GM21825 (cell line): Measurements from ENCODE around the gene MYCBP2.
"Not testable (repeated sequence)": the region's sequence is repeated elsewhere in the genome, so short reads cannot be mapped to it uniquely, and the experiment has no call there.

Experiments used
- ATAC-seq: cut with Tn5 transposase; IDR thresholded peaks from one replicate; pipeline ENCODE4 v1.9.1; 2021; ENCODE audit warnings: mild to moderate bottlenecking, moderate library complexity; ENCODE audit not compliant: unreplicated experiment

The MYCBP2 gene

DNA sequence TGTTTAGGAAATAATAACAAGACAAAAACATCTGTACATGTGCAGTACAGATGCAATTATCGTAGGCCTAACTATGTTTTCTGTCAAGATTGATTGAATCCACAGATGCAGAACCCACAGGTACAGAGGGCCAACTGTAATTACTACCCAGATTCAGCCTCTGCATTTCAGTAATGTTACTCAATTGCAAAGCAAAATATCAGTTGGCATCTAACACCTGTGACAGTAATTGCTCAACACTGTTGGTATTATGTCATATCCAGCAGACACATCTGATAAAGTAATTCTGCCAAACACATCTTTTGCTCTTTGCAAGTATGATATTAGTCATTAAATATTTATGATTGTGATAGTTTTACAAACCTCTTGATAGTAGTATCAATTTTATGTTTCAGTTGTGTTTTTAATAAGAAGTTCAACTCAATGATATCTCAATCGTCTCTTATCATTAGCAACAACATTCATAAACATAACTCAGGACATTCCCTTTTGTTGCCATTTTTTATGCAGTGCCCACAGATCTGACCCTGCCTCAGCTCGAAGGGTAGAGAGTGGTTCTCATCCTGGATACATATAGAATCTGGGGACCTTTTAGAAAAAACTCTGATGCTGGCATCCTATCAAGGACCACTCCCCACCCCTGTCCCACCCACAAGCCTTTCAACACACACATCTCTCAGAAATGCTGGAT is 104.7 kb downstream of the MYCBP2 start:
- no peak for ATAC-seq

DNA sequence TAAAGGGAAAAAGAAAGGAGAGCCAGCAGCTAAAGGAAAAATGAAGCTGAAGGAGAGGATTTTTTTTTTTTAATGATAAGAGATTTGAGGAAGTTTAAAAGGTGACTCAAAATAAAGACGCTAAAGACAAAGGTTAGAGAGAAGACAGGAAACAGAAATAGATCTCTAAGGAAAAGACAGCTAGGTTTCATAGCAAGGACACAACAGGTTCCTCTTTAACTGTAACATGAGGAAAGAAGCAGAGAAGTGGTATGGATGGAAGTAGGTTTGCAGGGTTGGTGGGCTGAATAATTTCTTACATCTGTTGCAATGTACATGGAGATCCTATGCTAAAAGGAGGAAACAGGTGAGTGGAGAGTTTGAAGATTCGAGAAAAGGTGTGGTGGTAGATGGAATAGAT is 107.5 kb downstream of the MYCBP2 start:
- ATAC-seq: no peak

DNA sequence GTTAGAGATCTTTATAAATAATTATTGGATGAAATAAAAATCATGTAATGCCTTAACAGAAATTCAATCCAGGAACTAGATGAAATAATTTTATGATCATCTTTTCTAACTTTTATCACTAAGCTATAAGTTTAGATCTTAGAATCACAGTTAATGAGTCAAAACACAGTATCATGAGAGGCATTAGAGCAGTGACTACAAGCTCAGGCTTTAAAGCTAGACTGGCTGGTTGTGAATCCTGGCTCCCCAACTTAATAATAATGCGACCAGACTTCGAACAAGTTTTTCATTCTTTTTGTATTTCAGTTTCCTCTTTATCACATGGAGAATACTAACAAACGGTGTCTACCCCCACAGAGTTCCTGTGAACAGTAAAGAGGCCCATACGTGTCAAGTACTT is 108.6 kb downstream of the MYCBP2 start:
- no peak for ATAC-seq

DNA sequence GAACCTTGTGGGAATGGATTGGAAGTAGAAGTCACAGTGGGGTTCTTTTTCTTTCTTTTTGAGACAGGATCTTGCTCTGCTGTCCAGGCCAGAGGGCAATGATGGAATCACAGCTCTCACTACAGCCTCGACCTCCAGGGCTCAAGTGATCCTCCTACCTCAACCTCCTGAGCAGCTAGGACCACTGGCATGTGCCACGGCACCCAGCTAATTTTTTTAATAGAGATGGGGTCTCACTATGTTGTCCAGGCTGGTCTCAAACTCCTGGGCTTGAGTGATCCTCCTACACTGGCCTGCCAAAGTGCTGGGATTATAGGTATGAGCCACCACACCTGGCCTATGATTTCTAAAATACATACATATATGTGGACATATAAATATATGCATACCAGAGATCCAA is 111.4 kb downstream of the MYCBP2 start:
- ATAC-seq: no peak

DNA sequence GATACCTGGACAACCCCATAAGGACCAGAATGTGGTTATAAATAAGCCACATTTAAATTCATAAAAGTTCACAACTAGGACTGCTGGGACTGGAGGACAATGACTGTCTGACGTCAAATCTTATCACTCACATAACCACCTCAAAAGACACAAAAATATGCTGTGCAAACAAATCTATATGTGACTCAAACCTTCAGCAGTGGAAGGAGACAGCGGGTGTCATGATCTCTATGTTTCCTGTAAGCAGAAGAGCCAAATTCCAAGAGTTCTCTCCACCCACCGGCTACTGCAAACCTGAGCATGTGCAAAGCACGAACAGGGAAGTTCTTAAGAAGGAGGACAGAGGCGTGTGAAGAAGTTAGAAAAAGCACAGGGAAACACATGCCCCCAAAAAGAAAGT is 113.2 kb downstream of the MYCBP2 start:
- no peak for ATAC-seq

DNA sequence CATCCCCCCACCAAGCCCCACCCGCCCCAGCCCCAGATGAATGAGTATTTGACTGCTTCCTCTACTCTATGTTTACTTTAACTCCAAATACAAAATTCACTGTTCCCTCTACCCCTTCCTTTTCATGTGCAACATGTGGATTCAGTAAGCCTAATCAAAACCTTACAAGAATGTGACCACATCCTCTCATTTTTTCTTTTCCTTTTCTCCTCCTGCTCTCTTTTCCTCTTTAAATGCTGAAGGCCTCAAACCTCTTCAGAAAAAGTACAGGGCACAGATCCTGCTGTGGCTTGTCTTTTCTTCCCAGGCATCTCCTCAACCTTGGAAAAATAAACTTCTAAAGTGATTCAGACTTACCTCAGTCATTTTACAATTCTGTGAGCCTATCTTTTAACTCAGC is 119.0 kb downstream of the MYCBP2 start:
- no peak for ATAC-seq

DNA sequence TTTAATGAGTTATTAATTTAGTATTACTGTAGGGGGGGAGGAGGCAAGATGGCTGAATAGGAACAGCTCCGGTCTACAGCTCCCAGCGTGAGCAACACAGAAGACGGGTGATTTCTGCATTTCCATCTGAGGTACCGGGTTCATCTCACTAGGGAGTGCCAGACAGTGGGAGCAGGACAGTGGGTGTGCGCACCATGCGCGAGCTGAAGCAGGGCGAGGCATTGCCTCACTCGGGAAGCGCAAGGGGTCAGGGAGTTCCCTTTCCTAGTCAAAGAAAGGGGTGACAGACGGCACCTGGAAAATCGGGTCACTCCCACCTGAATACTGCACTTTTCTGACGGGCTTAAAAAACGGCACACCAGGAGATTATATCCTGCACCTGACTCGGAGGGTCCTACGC is 127.9 kb downstream of the MYCBP2 start:
- ATAC-seq: not testable (repeated sequence)

DNA sequence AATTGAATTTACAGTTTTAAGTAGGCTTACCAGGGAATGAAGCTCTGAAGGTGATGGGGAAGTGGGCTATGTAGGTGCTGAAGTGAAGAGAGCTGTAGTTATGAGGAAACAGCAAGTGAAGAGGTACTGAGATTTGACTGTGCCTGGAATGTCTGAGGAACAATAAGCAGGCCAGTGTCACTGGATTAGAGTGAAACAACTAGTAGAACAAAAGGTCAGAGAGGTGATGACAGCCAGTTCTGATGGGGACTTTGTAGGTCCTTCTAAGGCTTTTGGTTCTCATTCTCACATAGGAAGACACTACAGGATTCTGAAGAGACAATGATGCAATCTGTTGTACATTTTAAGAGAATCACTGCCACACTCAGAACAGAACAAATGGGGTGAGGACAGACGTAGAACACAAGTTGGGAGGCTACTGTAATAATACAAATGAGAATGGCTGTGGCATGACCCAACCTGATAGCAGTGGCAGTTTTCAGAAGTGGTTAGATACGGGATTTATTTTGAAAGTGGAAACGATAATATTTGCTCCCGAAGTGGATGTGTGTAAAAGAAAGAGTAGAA is 130.8 kb downstream of the MYCBP2 start:
- ATAC-seq: no peak

DNA sequence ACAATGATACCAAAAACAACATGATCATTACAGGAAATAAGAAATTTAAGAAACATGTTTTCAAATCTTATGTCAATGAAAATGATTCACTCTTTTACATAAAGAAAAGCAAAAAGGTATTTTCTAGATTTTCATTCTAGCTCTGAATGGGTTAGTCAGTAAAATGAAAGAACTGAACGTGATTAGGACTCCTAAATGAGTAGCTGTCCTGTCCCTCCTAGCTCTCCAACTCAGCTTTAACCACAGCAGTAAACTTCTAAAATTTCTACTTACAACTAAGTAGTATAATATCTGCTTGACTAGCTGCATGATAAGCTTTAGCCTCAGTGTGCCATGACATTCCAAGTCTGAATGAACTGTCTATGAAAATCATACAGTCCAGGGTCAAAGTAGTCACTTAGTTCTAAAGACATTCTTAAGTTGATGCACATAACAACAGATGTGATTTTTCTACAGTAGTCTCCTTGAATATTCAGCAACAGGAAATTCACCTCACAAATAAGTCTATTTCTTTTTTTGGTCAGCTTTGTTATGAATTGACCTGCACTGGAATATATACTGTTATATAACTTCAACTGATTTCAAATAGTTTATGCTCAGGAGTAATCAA is 136.4 kb downstream of the MYCBP2 start:
- ATAC-seq: no peak

DNA sequence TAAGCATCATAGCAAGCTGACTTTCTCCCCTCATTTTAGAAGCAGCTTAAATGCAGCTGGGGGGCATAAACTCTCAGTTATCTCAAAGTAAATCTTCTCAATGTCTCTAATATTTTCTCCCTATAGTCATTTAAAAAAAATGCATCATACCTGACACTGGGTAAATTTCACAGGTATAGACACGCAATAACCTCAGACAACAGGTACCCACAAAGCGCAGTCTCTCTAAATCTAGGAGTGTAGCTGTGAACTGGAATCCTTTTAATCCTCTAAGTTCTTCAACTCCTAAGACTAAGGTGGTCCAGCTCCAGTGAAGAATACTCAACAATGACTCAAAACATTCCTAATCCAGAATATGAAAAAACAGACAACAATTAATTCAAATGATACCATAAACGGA is 141.2 kb downstream of the MYCBP2 start:
- ATAC-seq: no peak

DNA sequence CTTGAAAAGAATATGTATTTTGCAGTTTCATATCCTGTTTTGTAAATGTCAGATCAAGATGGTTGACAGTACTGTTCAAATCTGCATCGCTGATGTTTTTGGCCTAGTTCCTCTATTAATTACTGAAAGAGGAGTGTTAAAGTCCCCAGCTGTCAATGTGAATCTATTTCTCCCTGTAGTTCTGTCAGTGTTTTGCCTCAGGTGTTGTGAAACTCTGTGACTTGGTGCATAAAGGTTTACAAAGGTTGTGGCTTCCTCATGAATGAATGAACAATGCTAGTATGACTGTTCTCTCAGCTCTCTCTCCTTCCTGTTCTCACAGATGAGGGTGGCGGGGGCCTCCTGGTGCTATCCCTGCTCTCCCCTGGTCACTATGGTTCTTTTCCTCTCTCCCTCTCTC is 142.4 kb downstream of the MYCBP2 start:
- peak; percentile 98 for ATAC-seq

DNA sequence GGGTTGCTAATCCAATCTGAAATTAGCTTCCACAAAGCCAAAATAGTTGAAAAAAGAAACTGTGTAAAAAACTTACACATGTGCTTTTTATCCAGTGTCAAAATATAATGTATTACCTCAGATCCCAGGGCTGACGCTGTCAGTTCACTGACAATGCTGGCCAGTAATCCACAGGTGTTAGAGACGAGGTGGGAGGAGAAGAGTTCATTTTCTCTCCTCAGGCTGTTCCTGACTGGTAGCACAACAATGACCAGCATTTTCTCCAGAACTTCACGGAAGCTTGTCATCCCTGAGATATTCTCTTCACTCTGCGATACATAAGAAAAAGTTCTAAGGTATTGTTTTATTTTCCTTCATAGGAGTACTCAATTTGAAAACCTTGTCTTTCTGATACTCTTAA is 146.9 kb downstream of the MYCBP2 start:
- no peak for ATAC-seq

DNA sequence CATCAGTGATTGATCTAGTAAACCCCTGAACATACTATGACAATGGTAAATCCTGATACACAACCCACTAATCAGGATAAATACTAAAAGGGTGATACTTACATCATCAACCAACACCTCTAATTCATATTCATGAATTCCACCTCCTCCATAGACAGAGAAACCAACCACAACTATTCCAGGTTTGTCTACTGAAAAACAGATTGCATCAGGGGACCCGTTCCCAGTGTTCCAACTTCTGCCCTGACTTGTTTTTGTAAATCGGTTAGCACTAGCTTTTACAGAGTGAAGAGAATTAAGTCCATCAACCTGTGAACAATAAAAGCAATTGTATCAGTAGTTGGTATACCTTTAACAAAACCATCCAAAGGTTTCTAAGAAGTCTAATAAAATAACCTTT is 149.2 kb downstream of the MYCBP2 start:
- no peak for ATAC-seq

DNA sequence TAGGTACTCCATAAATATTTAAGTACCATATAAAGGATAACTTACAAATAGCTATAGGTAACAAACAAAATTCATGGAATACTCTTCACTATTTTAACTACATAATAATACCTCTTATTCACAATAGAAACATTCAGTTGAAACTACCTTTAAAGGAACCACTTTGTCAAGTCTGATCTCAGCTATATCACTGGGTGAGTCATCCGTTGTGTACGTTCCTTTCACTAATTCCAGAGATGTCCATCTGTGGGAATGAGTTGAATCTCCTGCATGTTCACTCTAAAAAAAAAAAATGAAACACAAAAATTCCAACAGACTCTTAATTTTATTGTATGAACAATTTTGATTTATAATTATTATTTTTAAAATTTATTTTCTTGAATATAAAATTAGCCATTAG is 150.5 kb downstream of the MYCBP2 start:
- ATAC-seq: no peak

DNA sequence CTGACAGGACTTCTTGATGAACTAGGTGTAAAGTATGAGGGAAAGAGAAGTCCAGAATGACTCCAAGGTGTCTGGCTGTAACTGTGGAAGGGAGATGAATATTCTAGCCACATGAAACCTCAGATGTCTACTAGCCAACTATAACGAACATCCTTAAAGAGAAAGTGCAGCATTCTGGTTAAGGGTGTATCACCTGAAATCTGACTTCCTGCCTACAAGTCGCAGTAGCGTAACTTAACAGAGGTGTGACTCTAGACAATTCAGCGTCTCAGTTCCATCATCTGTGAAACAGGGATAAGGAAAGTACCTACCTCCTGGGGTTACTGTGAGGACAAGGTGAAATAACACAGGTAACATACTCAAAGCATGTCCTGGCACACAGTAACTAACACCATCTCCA is 154.2 kb downstream of the MYCBP2 start:
- no peak for ATAC-seq

DNA sequence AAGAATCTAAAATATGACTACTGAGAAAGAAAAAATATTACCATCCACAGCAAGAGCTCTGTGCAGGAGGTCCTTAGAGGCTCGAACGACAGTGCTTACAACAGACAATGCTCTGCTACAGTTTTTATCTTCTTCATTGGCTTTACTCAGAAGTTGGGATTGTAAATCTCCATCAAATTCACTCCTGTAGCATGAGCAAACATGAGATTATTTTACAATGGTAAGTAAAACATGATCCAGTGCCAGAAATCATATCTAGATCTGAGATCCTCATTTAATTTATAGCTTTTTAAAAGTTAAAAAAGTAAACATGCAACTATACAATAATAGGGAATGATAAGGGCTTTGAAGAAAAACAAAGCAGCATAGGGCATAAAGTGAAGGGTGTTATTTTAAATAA is 155.4 kb downstream of the MYCBP2 start:
- no peak for ATAC-seq

DNA sequence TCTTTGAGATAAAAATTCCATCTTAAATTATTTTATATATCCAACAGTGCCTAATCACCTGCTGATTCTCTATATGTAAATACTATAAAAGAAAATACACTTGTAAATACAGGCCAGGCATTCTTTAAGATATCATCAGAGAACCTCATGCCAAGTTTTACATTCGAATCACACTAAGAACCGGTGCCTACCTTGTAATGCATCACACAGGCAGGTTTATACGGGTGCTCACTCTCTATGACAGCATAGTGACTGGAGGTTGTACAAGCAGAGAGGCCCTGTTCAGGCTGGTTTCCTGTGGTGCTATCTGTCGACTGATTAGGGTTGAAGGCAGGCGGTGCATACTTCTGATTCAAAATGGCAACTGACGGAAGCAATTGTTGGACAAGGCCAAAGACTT is 158.7 kb downstream of the MYCBP2 start:
- ATAC-seq: no peak

DNA sequence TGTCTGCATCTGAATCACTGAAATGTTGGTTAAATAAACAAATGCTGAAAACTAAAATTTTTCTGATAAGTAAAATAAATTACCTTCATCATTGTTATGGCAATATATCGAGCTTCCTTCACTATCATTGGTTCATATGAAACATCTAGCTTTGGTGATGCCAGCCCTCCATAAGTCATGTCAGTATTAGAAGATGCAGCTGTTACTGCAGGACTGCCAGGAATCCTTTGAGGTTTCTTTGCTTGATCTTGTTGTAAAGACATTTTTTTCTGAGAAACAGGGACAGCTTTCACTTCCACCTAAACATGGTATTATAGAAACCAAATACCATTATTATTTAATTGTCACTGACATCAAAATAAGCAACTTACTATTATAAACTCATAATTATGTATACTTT is 176.2 kb downstream of the MYCBP2 start:
- no peak for ATAC-seq

DNA sequence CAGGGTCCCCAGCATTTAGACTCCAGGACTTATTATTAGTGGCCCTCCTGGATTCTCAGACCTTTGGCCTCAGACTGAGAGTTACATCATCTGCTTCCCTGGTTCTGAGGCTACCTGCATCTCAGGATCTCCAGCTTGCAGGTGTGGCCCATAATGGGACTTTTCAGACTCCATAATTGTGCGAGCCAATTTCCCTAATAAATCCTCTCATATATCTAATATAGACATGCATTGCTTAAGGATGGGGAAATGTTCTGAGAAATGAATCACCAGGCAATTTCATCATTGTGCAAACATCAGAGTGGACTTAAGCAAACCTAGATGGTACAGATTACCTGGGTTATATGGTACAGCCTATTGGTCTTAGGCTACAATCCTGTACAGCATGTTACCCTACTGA is 183.5 kb downstream of the MYCBP2 start:
- ATAC-seq: no peak

DNA sequence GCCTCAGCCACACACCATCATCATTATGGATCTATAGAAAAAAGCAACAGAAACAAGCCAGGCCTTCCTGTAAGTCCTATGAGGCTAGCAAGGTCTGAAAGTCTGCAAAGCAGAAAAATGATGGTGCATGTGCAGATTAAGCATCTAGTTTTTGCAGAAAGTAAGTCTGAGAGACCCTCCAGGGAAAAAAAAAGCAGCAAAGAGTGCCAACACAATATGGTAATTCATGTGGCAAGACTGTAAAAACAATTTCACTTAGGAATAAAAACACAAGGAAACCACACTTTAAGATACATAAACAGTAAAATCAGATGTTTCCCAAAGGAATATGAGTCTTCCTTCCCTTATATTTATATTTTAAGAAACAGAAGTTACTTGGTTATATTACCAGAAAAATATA is 187.6 kb downstream of the MYCBP2 start:
- no peak for ATAC-seq

DNA sequence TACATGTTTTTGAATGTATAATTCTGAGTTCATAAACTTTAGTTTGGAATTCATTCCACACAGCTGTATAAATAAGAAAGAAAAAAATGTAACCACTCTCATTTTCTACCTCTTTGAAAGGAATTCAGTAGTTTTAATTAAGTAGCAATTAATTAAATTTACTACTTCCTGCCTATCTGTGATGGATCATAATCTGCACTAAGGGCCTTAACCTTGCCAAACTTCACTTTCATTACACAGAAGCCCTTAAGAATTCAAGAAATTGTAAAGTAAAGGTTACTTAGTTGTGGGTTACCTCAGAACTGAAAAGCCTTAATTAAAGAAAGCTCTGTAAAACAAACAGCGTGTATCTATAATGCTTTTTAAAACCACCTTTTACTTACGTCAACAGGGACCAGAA is 188.1 kb downstream of the MYCBP2 start:
- no peak for ATAC-seq

DNA sequence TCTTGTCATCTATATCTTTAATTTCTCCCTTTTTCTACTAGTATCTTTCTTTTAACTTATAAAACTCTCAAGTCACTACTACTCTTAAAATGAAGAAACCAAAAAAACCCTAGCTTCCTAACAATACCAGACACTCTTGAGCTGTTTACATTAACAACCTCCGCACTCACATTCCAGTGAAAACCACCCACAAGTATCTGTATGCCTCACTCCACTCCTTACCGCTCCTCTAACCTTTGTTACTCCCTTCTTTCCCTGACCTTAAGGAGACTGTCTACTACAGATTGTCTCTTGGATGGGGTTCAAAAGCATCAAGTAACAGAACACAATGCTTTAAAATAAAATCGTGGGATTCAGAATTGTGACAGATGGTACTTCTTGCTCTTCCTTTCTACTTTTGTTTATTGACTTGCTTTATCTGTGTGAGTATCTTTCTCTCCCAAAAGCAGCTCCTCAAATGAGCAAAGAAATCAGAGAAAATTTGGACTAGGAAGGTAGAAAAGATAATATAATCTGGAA is 189.9 kb downstream of the MYCBP2 start:
- no peak for ATAC-seq

DNA sequence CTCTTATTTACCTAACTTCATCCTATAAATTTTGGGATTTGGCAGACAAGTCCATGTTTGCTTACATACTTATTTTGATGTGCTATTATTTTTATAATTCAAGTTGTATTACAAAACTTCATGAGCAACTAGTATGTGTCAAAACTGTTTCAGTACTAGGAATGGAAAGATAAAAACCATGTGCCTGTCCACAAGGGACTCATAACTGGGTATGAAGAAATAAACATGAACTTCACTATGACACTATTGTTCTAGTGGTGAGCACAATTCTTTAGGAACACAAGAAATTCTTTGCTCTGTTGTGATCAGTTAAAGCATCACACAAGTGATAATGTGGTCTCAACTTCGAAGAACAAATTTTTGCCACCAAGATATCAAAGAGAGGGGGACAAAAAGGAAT is 202.5 kb downstream of the MYCBP2 start:
- ATAC-seq: no peak
